Upper lobe of left lung (tissue), 6 donors: Measurements from ENCODE around the gene ANKFY1. TPM values are rescaled to one million over a fixed set of nuclear protein-coding genes. Genes with fewer than 3 reads are reported as not detected.
"Not testable (repeated sequence)": the region's sequence is repeated elsewhere in the genome, so short reads cannot be mapped to it uniquely, and the experiment has no call there.

Source experiments
- ATAC-seq, 2 donors: fragments of 200-7000 bp; cut with Tn5 transposase; one replicate each; pipeline ENCODE4 v1.9.1; 2022; ENCODE audit warnings: mild to moderate bottlenecking in 2 of 2, moderate library complexity in 2 of 2; ENCODE audit not compliant: low FRiP score in 2 of 2
- DNase-seq, 2 donors: peaks; one replicate each; pipeline ENCODE4 v3.0.0-alpha.2; 2019 to 2020
- H3K27ac ChIP-seq, 4 donors: fragments of 200-600 bp; sonication (generic); one replicate each; pipeline ENCODE4 v1.5.1; 2016 to 2019
- H3K27me3 ChIP-seq, 4 donors: fragments of 200-600 bp; sonication (generic); one replicate each; pipeline ENCODE4 v1.5.1; 2017 to 2019
- H3K36me3 ChIP-seq, 4 donors: fragments of 200-600 bp; sonication (generic); one replicate each; pipeline ENCODE4 v1.5.1; 2016 to 2019
- H3K4me1 ChIP-seq, 4 donors: fragments of 200-600 bp; sonication (generic); one replicate each; pipeline ENCODE4 v1.5.1; 2018 to 2019
- H3K4me3 ChIP-seq, 4 donors: fragments of 200-600 bp; sonication (generic); one replicate each; pipeline ENCODE4 v1.5.1; 2017 to 2019; ENCODE audit warnings: mild to moderate bottlenecking in 2 of 4, moderate library complexity in 1 of 4
- H3K9me3 ChIP-seq, 4 donors: fragments of 200-600 bp; sonication (generic); one replicate each; pipeline ENCODE4 v1.5.1; 2018 to 2019
- EP300 ChIP-seq, 4 donors: sonication (generic); formaldehyde crosslinking; IDR thresholded peaks; one replicate each; pipeline ENCODE4 v1.5.1; 2017; ENCODE audit warnings: antibody characterized with exemption in 4 of 4, control low read depth in 2 of 4
- POLR2A ChIP-seq, 4 donors: fragments of 450-650 bp; IDR thresholded peaks; one replicate each; pipeline ENCODE4 v1.5.1; 2016 to 2017; ENCODE audit warnings: antibody characterized with exemption in 4 of 4, mild to moderate bottlenecking in 2 of 4
- POLR2AphosphoS5 ChIP-seq, 2 donors: sonication (generic); formaldehyde crosslinking; IDR thresholded peaks; one replicate each; pipeline ENCODE4 v1.5.1; 2017; ENCODE audit warnings: antibody characterized with exemption in 2 of 2
- WGBS, 2 donors: methylation state at CpG; one replicate each; pipeline ENCODE4 v1.1.5; 2017 to 2018; 5-methylcytosine and 5-hydroxymethylcytosine counted together
- total RNA-seq, 6 donors: library from RNA; depleted of rRNA in 4 of 6; stranded (reverse); fragments of >200 nt in 4 of 6; gene quantifications; one replicate each; pipeline versions ENCODE4 v1.1.0 to v1.2.1, GENCODE V29; 2016 to 2021
- TF ChIP-seq, protein P1 (sequence below), 6 experiments: fragments of 450-650 bp in 4 of 6; fragments of 200-600 bp in 2 of 6; sonication (generic) in 2 of 6; IDR thresholded peaks; one replicate each; pipeline ENCODE4 v1.5.1; 2016 to 2019; ENCODE audit warnings: antibody characterized with exemption in 6 of 6
- donor health status: DM: no; HTN: no; CAD: no; lungs with moderate emphysema.
- donor health status: DM: no; HTN: yes; CAD: no; lungs with severe emphysema.

The ANKFY1 gene
- total RNA-seq, 6 donors from 2014 or later = 58.7 to 92.2 (median 60.9) TPM

DNA sequence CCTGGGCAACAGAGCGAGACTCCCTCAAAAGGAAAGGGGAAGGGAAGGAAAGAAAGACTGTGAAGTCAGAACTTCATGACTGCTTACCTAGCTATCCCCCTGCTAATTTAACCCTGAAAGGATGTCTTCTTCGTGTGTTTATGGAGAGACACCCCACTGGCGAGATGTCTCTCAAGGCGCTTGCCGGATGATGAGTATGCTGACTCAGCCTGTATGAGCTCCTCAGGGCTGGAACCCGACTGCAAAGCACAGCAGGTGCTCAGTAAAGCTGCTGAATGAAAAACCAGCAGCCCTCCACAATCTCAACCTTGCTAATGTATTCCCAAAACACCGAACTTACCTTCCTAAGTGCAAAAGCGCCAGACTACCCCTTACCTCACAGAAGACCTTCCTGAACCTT, 2.3 kb downstream of the ANKFY1 start:
- ATAC-seq (no peak), DNase-seq (no peak)
- peaks cover 0 to 6% (median 0%) of the 10 kb centered on the region in 4 donors for H3K36me3 ChIP-seq
- WGBS, 2 donors = 90 to 94% methylated on average over 8 of the region's 8 CpGs
- H3K27me3 ChIP-seq = no peaks in the 10 kb centered on the region
- H3K27ac ChIP-seq = no peak overlapping the region
- peaks cover 17 to 27% (median 22%) of the 10 kb centered on the region in 4 donors for H3K4me1 ChIP-seq
- no peak overlapping the region for H3K4me3 ChIP-seq
- peaks cover 5 to 12% (median 6%) of the 10 kb centered on the region in 4 donors for H3K9me3 ChIP-seq
- TF ChIP-seq, protein P1, sequence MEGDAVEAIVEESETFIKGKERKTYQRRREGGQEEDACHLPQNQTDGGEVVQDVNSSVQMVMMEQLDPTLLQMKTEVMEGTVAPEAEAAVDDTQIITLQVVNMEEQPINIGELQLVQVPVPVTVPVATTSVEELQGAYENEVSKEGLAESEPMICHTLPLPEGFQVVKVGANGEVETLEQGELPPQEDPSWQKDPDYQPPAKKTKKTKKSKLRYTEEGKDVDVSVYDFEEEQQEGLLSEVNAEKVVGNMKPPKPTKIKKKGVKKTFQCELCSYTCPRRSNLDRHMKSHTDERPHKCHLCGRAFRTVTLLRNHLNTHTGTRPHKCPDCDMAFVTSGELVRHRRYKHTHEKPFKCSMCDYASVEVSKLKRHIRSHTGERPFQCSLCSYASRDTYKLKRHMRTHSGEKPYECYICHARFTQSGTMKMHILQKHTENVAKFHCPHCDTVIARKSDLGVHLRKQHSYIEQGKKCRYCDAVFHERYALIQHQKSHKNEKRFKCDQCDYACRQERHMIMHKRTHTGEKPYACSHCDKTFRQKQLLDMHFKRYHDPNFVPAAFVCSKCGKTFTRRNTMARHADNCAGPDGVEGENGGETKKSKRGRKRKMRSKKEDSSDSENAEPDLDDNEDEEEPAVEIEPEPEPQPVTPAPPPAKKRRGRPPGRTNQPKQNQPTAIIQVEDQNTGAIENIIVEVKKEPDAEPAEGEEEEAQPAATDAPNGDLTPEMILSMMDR (IDR thresholded peaks at IDR 0.05) = no peak
- TF ChIP-seq EP300 (IDR thresholded peaks at IDR 0.05) (no peak), POLR2A (IDR thresholded peaks at IDR 0.05) (no peak)

DNA sequence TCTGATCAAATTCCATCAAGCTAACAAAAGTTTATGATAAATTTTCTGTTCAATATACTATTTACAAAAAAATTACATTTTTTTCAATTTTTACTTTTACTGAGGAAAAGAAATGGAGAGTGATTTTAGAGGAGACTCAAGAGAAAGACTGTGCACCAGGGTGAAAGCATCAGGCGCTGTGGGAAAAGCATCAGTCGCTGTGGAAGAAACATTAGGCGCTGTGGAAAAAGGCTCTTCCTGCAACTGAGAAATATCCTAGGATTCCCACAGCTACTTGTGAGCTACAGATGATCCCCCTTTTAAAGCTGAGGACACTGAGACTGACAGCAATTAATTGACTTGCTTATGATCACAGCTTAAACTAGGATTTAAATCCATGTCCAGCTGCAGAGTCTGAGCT, 4.9 kb downstream of the ANKFY1 start:
- H3K27ac ChIP-seq = no peak overlapping the region
- H3K36me3 ChIP-seq = peaks cover 0 to 6% (median 0%) of the 10 kb centered on the region in 4 donors
- WGBS, 2 donors = 74 to 90% methylated on average over 3 of the region's 3 CpGs
- H3K9me3 ChIP-seq = peaks cover 5 to 12% (median 6%) of the 10 kb centered on the region in 4 donors
- ATAC-seq (no peak), DNase-seq (no peak)
- H3K4me3 ChIP-seq = no peak overlapping the region
- TF ChIP-seq, protein P1 (IDR thresholded peaks at IDR 0.05) = no peak
- TF ChIP-seq POLR2AphosphoS5 (IDR thresholded peaks at IDR 0.05) (no peak), POLR2A (IDR thresholded peaks at IDR 0.05) (no peak), EP300 (IDR thresholded peaks at IDR 0.05) (no peak)
- H3K4me1 ChIP-seq = peaks cover 9 to 18% (median 14%) of the 10 kb centered on the region in 4 donors
- no peaks in the 10 kb centered on the region for H3K27me3 ChIP-seq

DNA sequence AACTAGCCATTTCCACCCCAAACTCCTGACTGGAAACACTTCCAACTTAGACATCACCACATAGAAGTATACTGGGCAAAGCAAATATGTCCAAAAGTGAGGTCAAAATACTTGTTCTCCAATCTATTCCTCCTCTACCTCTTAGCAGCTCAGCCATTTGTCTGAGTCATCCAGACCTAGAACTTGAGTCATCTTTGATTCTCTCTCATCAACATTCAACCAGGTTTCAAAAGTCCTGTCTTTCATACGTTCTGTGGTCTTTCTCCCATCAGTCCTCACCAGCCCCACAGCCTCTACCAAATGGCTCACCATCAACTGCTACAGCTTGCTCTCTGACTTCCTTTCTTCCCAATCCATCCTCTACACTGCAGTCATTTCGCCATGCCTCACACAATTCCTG, 6.8 kb downstream of the ANKFY1 start:
- no peaks in the 10 kb centered on the region for H3K27me3 ChIP-seq
- peaks cover 0 to 13% (median 4%) of the 10 kb centered on the region in 4 donors for H3K4me1 ChIP-seq
- DNase-seq (no peak), ATAC-seq (no peak)
- 70 to 90% methylated on average over 2 of the region's 2 CpGs for WGBS, 2 donors
- H3K4me3 ChIP-seq = no peak overlapping the region
- peaks cover 5 to 12% (median 6%) of the 10 kb centered on the region in 4 donors for H3K9me3 ChIP-seq
- peaks cover 0 to 6% (median 0%) of the 10 kb centered on the region in 4 donors for H3K36me3 ChIP-seq
- no peak overlapping the region for H3K27ac ChIP-seq
- TF ChIP-seq POLR2AphosphoS5 (IDR thresholded peaks at IDR 0.05) (no peak), POLR2A (IDR thresholded peaks at IDR 0.05) (no peak), EP300 (IDR thresholded peaks at IDR 0.05) (no peak)
- TF ChIP-seq, protein P1 (IDR thresholded peaks at IDR 0.05) = no peak

DNA sequence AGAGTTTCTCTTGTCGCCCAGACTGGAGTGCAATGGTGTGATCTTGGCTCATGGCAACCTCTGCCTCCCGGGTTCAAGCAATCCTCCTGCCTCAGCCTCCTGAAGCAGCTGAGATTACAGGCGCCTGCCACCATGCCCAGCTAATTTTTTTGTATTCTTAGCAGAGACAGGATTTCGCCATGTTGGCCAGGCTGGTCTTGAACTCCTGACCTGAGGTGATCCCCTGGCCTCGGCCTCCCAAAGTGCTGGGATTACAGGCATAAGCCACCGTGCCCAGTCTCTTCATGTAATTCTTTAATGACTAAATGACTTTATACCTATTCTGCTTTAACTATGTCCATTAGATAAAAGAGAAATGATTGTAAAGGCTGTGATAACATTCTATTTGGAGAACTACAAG, 8.5 kb downstream of the ANKFY1 start:
- not testable (repeated sequence) for H3K36me3 ChIP-seq, DNase-seq, H3K27ac ChIP-seq, H3K27me3 ChIP-seq, ATAC-seq, H3K4me3 ChIP-seq
- H3K9me3 ChIP-seq = peaks cover 5 to 12% (median 6%) of the 10 kb centered on the region in 4 donors
- H3K4me1 ChIP-seq = peaks cover under 1 to 11% (median 3%) of the 10 kb centered on the region in 4 donors
- WGBS, 2 donors = 90 to 92% methylated on average over 6 of the region's 6 CpGs

DNA sequence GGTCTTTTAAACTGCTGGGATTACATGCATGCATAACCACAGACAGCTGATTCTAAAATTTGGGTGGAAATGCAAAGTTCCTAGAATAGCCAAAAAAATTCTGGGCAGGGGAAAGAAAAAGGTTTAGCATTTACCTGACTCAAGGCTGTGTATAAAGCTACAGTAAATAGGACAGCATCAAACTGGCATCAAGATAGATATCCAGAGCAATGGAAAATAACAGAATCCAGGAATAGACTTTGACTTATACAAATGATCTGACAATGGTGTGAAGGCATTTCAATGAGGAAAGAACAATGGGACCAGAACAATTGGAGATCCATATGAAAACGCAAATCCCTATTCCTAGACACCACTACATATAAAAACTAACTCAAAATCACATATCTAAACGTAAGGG, 12.9 kb downstream of the ANKFY1 start:
- H3K36me3 ChIP-seq = peaks cover 0 to 6% (median 0%) of the 10 kb centered on the region in 4 donors
- H3K4me3 ChIP-seq = no peak overlapping the region
- no peak for DNase-seq
- TF ChIP-seq, protein P1 (IDR thresholded peaks at IDR 0.05) = no peak
- TF ChIP-seq POLR2AphosphoS5 (IDR thresholded peaks at IDR 0.05) (no peak), EP300 (IDR thresholded peaks at IDR 0.05) (no peak), POLR2A (IDR thresholded peaks at IDR 0.05) (no peak)
- H3K9me3 ChIP-seq = no peaks in the 10 kb centered on the region
- WGBS, 2 donors = 61 to 70% methylated on average over 2 of the region's 2 CpGs
- no peak for ATAC-seq
- H3K4me1 ChIP-seq = peaks cover 30 to 50% (median 37%) of the 10 kb centered on the region in 4 donors
- no peaks in the 10 kb centered on the region for H3K27me3 ChIP-seq
- no peak overlapping the region for H3K27ac ChIP-seq
